Neural progenitor cell (in vitro differentiated cells): ENCODE measurements around the gene ARF1. TPM values are rescaled to one million over a fixed set of nuclear protein-coding genes. Genes with fewer than 3 reads are reported as not detected.

Experiments
- DNase-seq: peaks from one replicate; pipeline ENCODE4 v3.0.0-alpha.2; 2016; ENCODE audit warnings: low spot score
- H2AFZ ChIP-seq: fragments of 200-600 bp; sonication (generic); replicated peaks from 2 replicates; pipeline ENCODE4 v1.6.1; 2016; ENCODE audit warnings: antibody characterized with exemption
- H3F3A ChIP-seq: fragments of 200-600 bp; sonication (generic); 2 replicates; pipeline ENCODE4 v1.6.1; 2016; ENCODE audit warnings: antibody characterized with exemption, low read depth
- H3K27ac ChIP-seq: fragments of 200-600 bp; sonication (generic); 2 replicates; pipeline ENCODE4 v1.5.1; 2016; ENCODE audit warnings: mild to moderate bottlenecking
- H3K27me3 ChIP-seq: fragments of 200-600 bp; sonication (generic); 2 replicates; pipeline ENCODE4 v1.6.1; 2016; ENCODE audit warnings: mild to moderate bottlenecking, moderate library complexity
- H3K36me3 ChIP-seq: fragments of 200-600 bp; sonication (generic); 2 replicates; pipeline ENCODE4 v1.5.1; 2016
- H3K4me1 ChIP-seq: fragments of 200-600 bp; sonication (generic); 2 replicates; pipeline ENCODE4 v1.6.1; 2016; ENCODE audit warnings: mixed run types
- H3K4me2 ChIP-seq: fragments of 200-600 bp; sonication (generic); 2 replicates; pipeline ENCODE4 v1.6.1; 2016
- H3K4me3 ChIP-seq: fragments of 200-600 bp; sonication (generic); 2 replicates; pipeline ENCODE4 v1.5.1; 2016
- H3K79me2 ChIP-seq: fragments of 200-600 bp; sonication (generic); 2 replicates; pipeline ENCODE4 v1.6.1; 2016; ENCODE audit warnings: low read depth
- H3K9ac ChIP-seq: fragments of 200-600 bp; sonication (generic); 2 replicates; pipeline ENCODE4 v1.6.1; 2016
- H3K9me3 ChIP-seq: fragments of 200-600 bp; sonication (generic); 2 replicates; pipeline ENCODE4 v1.5.1; 2016; ENCODE audit warnings: low read depth
- H4K20me1 ChIP-seq: fragments of 200-600 bp; sonication (generic); 2 replicates; pipeline ENCODE4 v1.6.1; 2016; ENCODE audit warnings: low read depth
- H3K27ac Mint-ChIP-seq: 3 replicates; pipeline ENCODE4 v1.8.0; 2021; ENCODE audit warnings: mixed read lengths
- H3K27me3 Mint-ChIP-seq: 2 replicates; pipeline ENCODE4 v1.8.0; 2022; ENCODE audit warnings: low read depth, mild to moderate bottlenecking, inconsistent platforms, moderate library complexity, mixed read lengths; ENCODE audit not compliant: insufficient read depth
- H3K36me3 Mint-ChIP-seq: 3 replicates; pipeline ENCODE4 v1.8.0; 2021; ENCODE audit warnings: mixed read lengths
- H3K4me1 Mint-ChIP-seq: 3 replicates; pipeline ENCODE4 v1.8.0; 2021; ENCODE audit warnings: mixed read lengths
- H3K4me3 Mint-ChIP-seq: 3 replicates; pipeline ENCODE4 v1.8.0; 2021; ENCODE audit warnings: mild to moderate bottlenecking, moderate library complexity, mixed read lengths
- H3K9me3 Mint-ChIP-seq: 3 replicates; pipeline ENCODE4 v1.8.0; 2020; ENCODE audit warnings: mixed read lengths
- EZH2 ChIP-seq: fragments of 200-600 bp; sonication (generic); IDR thresholded peaks from 2 replicates; pipeline ENCODE4 v1.6.1; 2017; ENCODE audit warnings: antibody characterized with exemption, mild to moderate bottlenecking, moderate library complexity
- EZH2phosphoT487 ChIP-seq: fragments of 200-600 bp; sonication (generic); IDR thresholded peaks from 2 replicates; pipeline ENCODE4 v1.6.1; 2017; ENCODE audit warnings: antibody characterized with exemption
- total RNA-seq: library from RNA; depleted of rRNA; stranded (reverse); fragments of >200 nt; gene quantifications from 2 replicates; pipeline ENCODE4 v1.2.3, GENCODE V29; 2015; ENCODE audit warnings: low replicate concordance
- TF ChIP-seq, protein P1 (sequence below): fragments of 200-600 bp; sonication (generic); IDR thresholded peaks from 2 replicates; pipeline ENCODE4 v1.5.1; 2017; ENCODE audit warnings: antibody characterized with exemption, mild to moderate bottlenecking

The ARF1 gene
- total RNA-seq, 1 donor from 2014 or later: 95.1 TPM

DNA sequence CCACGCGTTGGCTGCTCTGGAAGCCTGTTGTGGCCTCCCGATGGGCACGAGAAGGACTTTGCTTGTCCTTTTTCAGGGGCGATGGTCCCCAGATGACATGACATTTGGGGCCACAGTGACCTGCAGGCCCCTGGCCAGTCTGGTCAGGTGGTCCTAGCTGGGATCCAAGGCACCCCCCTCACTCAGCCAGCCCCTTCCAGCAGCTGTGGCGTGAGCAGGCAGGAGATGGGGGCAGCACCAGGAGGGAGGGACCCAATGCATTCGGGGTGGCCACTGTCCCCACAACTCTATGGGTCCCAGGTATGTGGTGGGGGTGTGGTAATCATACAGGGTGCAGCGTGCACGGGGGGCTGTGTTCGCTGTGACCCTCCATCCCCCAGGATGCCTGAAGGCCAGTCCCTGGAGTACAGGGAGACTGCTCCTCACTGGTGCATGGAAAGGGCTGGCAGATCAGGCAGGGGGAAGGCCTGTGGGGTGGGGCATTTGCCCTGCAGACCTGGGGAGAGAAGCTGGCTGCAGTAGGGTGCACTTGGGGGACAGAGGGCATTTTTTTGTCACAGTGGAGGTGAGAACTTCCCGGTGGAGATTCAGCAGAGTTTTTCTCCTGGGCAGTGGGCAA lies 44.0 kb upstream of the ARF1 start:
- DNase-seq: no peak
- Mint-ChIP-seq H3K27me3 (peaks cover 23% of the 10 kb centered on the region), H3K27ac (peak overlapping the region; percentile 88), H3K9me3 (peaks cover 6% of the 10 kb centered on the region), H3K36me3 (peaks cover 8% of the 10 kb centered on the region), H3K4me1 (peaks cover 42% of the 10 kb centered on the region), H3K4me3 (peak overlapping the region; percentile 50)
- Histone ChIP-seq H4K20me1 (peaks cover 38% of the 10 kb centered on the region), H3K4me1 (peaks cover 32% of the 10 kb centered on the region), H3K4me3 (peak overlapping the region; percentile 41), H3K27me3 (peaks cover 100% of the 10 kb centered on the region), H3K79me2 (no peaks in the 10 kb centered on the region), H3K4me2 (peak overlapping the region; percentile 71), H3K36me3 (no peaks in the 10 kb centered on the region), H3F3A (peaks cover 28% of the 10 kb centered on the region), H3K27ac (no peak overlapping the region), H2AFZ (no peak overlapping the region), H3K9me3 (peaks cover 2% of the 10 kb centered on the region), H3K9ac (no peak overlapping the region)
- no peak for TF ChIP-seq EZH2phosphoT487
- TF ChIP-seq EZH2: no peak
- TF ChIP-seq, protein P1, sequence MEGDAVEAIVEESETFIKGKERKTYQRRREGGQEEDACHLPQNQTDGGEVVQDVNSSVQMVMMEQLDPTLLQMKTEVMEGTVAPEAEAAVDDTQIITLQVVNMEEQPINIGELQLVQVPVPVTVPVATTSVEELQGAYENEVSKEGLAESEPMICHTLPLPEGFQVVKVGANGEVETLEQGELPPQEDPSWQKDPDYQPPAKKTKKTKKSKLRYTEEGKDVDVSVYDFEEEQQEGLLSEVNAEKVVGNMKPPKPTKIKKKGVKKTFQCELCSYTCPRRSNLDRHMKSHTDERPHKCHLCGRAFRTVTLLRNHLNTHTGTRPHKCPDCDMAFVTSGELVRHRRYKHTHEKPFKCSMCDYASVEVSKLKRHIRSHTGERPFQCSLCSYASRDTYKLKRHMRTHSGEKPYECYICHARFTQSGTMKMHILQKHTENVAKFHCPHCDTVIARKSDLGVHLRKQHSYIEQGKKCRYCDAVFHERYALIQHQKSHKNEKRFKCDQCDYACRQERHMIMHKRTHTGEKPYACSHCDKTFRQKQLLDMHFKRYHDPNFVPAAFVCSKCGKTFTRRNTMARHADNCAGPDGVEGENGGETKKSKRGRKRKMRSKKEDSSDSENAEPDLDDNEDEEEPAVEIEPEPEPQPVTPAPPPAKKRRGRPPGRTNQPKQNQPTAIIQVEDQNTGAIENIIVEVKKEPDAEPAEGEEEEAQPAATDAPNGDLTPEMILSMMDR: no peak

- Histone ChIP-seq H3K4me2 (no peak overlapping the region), H3K9me3 (no peaks in the 10 kb centered on the region), H3K9ac (no peak overlapping the region), H3K36me3 (no peaks in the 10 kb centered on the region), H3K4me3 (no peak overlapping the region), H3K79me2 (no peaks in the 10 kb centered on the region), H2AFZ (no peak overlapping the region), H4K20me1 (peaks cover 38% of the 10 kb centered on the region), H3K27me3 (peaks cover 100% of the 10 kb centered on the region), H3K27ac (no peak overlapping the region), H3K4me1 (peaks cover 32% of the 10 kb centered on the region), H3F3A (peaks cover 28% of the 10 kb centered on the region)
- Mint-ChIP-seq H3K27me3 (peaks cover 21% of the 10 kb centered on the region), H3K36me3 (peaks cover 5% of the 10 kb centered on the region), H3K4me1 (peaks cover 41% of the 10 kb centered on the region), H3K4me3 (peak overlapping the region; percentile 50), H3K27ac (peak overlapping the region; percentile 88), H3K9me3 (peaks cover 4% of the 10 kb centered on the region)
- TF ChIP-seq, protein P1: no peak
- TF ChIP-seq EZH2 (no peak), EZH2phosphoT487 (no peak)
- no peak for DNase-seq
Observed at GRCh38 chr1:228039006-228039903, 43.3 kb upstream of the ARF1 start.

DNA sequence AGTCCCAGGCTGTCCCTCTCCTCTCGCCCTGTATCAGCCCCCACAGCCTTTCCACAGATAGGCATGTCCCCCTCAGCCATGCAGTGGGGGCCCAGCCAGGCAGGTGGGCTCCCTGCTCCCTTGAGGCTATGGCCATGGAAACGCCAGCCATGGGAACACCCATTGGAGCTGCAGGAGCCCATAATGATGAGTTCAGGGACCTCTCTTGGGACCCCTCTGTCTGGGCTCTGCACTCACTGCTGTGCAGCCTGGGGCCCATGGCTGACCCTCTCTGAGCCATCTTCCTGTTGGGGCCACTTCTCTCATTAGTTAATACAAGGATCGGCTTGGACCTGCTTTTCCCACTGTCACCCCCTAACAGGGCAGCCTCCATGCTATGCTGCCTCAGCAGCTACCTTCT lies 42.5 kb upstream of the ARF1 start:
- Histone ChIP-seq H3K9me3 (no peaks in the 10 kb centered on the region), H3K36me3 (no peaks in the 10 kb centered on the region), H3K79me2 (no peaks in the 10 kb centered on the region), H2AFZ (no peak overlapping the region), H3K4me1 (peaks cover 32% of the 10 kb centered on the region), H3F3A (peaks cover 28% of the 10 kb centered on the region), H3K27me3 (peaks cover 100% of the 10 kb centered on the region), H4K20me1 (peaks cover 38% of the 10 kb centered on the region), H3K27ac (no peak overlapping the region), H3K4me2 (no peak overlapping the region), H3K9ac (no peak overlapping the region), H3K4me3 (no peak overlapping the region)
- H3K9me3 Mint-ChIP-seq: peaks cover 2% of the 10 kb centered on the region
- H3K4me1 Mint-ChIP-seq: peaks cover 44% of the 10 kb centered on the region
- H3K4me3 Mint-ChIP-seq: peak overlapping the region; percentile 51
- peaks cover 17% of the 10 kb centered on the region for H3K27me3 Mint-ChIP-seq
- DNase-seq: no peak
- H3K27ac Mint-ChIP-seq: peak overlapping the region; percentile 67
- TF ChIP-seq EZH2phosphoT487 (no peak), EZH2 (no peak)
- TF ChIP-seq, protein P1: no peak
- peaks cover 3% of the 10 kb centered on the region for H3K36me3 Mint-ChIP-seq
